Colonic mucosa (tissue), 4 donors: ENCODE results near the gene RPTOR. TPM values are rescaled to one million over a fixed set of nuclear protein-coding genes. Genes with fewer than 3 reads are reported as not detected.
"Not testable (repeated sequence)": the region's sequence is repeated elsewhere in the genome, so short reads cannot be mapped to it uniquely, and the experiment has no call there.

Experiments used
- DNase-seq: peaks from one replicate; pipeline ENCODE4 v3.0.0-alpha.2; 2020
- H3K27ac ChIP-seq: fragments of 200-600 bp; one replicate; pipeline ENCODE4 v1.8.0; 2021
- H3K27me3 ChIP-seq: fragments of 200-600 bp; one replicate; pipeline ENCODE4 v1.8.0; 2021
- H3K36me3 ChIP-seq: fragments of 200-600 bp; one replicate; pipeline ENCODE4 v1.8.0; 2021
- H3K4me1 ChIP-seq: fragments of 200-600 bp; one replicate; pipeline ENCODE4 v1.8.0; 2021; ENCODE audit warnings: mild to moderate bottlenecking
- H3K4me3 ChIP-seq: fragments of 200-600 bp; one replicate; pipeline ENCODE4 v1.8.0; 2021
- H3K9ac ChIP-seq, 2 donors: one replicate each; pipeline ENCODE4 v1.7.0; 2013; ENCODE audit warnings: control low read depth in 2 of 2, low read depth in 2 of 2, low read length in 2 of 2
- H3K9me3 ChIP-seq: fragments of 200-600 bp; one replicate; pipeline ENCODE4 v1.8.0; 2021
- intact Hi-C: fragments of 100-400 bp; cut with DNase I; formaldehyde crosslinking; loops from one replicate; pipeline ENCODE4 v1.14.1; 2022
- total RNA-seq, 2 donors: library from RNA; stranded (reverse); fragmentation: NEBNext Ultra II Directional in 1 of 2; extraction: Animal tissue kit (Norgen Biotek cat#: 25700) in 1 of 2; gene quantifications; one replicate each; pipeline ENCODE4 v1.2.1, GENCODE V29; 2021
- TF ChIP-seq, protein P1 (sequence below): fragments of 200-600 bp; IDR thresholded peaks from one replicate; pipeline ENCODE4 v1.8.0; 2022; ENCODE audit warnings: antibody characterized with exemption, mild to moderate bottlenecking
- donor health status: healthy.
- donor health status: DM: no; HTN: no; CAD: no.
- donor health status: DM: no; HTN: no; CAD: no.

The RPTOR gene
- total RNA-seq, 2 donors from 2014 or later, result 21.2 to 39.6 TPM

DNA sequence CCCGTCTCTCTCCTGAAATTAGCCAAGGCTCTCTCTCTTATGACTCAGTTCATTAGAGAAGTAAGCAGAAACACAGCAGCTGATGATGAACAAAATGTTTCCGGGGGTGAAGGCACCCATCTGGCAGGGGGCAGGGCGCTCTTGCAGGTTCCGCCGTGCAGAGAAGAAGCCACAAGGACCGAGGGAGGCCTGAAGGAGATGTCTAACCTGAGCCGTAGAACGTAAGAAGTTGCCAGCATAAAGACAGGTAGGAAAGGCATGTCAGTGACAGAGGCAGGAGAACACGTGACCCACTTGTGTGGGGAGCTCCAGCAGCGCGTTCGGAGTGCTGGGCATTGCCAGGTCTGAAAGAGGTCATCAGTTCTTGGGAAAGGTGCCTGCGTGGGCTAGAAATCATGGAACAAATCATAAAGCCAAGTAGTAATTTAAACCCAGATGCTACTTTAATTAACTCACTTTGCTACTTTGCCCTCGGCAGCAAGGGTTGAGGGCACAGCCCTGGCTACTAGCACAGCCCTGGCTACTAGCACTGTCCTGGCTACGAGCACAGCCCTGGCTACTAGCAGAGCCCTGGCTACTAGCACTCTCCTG lies 198.6 kb downstream of the RPTOR start:
- Histone ChIP-seq H3K9me3 (no peaks in the 10 kb centered on the region), H3K27me3 (no peaks in the 10 kb centered on the region), H3K36me3 (no peaks in the 10 kb centered on the region), H3K4me3 (no peak overlapping the region), H3K9ac (no peak overlapping the region), H3K27ac (no peak overlapping the region), H3K4me1 (no peaks in the 10 kb centered on the region)
- DNase-seq, result no peak
- TF ChIP-seq, protein P1, sequence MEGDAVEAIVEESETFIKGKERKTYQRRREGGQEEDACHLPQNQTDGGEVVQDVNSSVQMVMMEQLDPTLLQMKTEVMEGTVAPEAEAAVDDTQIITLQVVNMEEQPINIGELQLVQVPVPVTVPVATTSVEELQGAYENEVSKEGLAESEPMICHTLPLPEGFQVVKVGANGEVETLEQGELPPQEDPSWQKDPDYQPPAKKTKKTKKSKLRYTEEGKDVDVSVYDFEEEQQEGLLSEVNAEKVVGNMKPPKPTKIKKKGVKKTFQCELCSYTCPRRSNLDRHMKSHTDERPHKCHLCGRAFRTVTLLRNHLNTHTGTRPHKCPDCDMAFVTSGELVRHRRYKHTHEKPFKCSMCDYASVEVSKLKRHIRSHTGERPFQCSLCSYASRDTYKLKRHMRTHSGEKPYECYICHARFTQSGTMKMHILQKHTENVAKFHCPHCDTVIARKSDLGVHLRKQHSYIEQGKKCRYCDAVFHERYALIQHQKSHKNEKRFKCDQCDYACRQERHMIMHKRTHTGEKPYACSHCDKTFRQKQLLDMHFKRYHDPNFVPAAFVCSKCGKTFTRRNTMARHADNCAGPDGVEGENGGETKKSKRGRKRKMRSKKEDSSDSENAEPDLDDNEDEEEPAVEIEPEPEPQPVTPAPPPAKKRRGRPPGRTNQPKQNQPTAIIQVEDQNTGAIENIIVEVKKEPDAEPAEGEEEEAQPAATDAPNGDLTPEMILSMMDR, result no peak
- intact Hi-C loops, result no loop called here

DNA sequence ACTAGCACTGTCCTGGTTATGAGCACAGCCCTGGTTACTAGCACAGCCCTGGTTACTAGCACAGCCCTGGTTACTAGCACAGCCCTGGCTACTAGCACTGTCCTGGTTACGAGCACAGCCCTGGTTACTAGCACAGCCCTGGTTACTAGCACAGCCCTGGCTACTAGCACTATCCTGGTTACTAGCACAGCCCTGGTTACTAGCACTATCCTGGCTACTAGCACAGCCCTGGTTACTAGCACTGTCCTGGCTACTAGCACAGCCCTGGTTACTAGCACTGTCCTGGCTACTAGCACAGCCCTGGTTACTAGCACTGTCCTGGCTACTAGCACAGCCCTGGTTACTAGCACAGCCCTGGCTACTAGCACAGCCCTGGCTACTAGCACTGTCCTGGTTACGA lies 199.3 kb downstream of the RPTOR start:
- H3K27me3 ChIP-seq, H3K4me1 ChIP-seq, intact Hi-C loops, H3K36me3 ChIP-seq, H3K9ac ChIP-seq, H3K4me3 ChIP-seq, H3K9me3 ChIP-seq, H3K27ac ChIP-seq, DNase-seq: not testable (repeated sequence)

DNA sequence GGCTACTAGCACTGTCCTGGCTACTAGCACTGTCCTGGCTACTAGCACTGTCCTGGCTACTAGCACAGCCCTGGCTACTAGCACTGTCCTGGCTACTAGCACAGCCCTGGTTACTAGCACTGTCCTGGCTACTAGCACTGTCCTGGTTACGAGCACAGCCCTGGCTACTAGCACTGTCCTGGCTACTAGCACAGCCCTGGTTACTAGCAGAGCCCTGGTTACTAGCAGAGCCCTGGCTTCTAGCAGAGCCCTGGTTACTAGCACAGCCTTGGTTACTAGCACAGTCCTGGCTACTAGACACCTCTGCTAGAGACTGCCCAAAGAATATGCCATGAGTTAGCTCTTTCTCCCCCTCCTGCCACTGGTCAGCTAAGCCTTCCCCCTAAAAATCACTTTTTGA lies 200.1 kb downstream of the RPTOR start:
- DNase-seq, H3K4me1 ChIP-seq, H3K27me3 ChIP-seq, H3K4me3 ChIP-seq, H3K36me3 ChIP-seq, intact Hi-C loops, H3K9ac ChIP-seq, H3K27ac ChIP-seq, H3K9me3 ChIP-seq: not testable (repeated sequence)

DNA sequence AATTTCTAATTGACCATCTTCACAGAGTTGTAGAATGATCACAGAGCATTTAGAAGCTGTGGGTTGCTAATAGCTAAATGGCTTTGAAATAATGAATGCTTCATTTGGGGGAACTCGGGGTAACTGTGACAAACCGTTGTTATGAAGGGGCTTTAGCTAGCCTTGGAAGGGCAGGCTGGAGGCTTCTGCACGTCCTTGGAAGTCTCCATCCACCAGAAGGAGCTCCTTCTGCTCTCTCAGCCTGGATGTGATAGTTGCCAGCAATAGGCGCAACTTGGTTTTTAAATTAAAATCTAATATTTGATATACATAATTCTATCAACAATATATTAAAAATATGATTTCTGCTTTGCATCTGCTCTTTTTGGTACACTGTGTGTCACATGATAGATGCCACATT lies 200.5 kb downstream of the RPTOR start:
- TF ChIP-seq, protein P1, result no peak
- Histone ChIP-seq H3K4me3 (no peak overlapping the region), H3K36me3 (no peaks in the 10 kb centered on the region), H3K4me1 (no peaks in the 10 kb centered on the region), H3K27ac (no peak overlapping the region), H3K27me3 (no peaks in the 10 kb centered on the region), H3K9me3 (no peaks in the 10 kb centered on the region), H3K9ac (no peak overlapping the region)
- DNase-seq, result no peak
- intact Hi-C loops, result no loop called here

DNA sequence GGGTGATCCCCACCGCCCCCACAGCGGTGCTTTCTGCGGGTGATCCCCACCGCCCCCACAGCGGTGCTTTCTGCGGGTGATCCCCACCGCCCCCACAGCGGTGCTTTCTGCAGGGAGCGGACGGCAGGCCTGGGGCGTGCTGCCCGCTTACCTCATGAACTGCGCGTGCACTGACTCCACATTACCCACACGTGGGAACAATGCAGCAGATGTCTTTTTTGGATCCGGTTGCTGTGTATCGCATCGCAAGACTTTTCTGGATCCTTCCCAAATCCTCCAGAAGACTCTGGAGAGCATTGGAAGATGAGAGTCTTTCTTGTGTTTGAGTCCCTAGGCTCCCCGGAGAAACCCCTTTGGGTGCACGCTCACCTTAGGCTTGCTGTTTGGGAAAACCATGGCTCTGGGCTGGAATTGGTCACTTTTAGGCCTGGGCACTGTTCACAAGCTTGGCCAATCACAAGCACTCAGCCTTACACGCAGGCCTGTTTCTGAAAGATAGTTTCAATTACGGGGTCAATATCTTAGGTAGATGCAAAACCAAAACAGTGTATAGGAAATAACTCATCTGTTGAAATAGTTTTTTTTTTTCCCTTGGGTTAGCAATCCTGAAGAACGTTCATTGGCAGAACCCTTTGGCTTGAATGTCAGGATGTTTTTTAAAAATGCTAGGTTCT lies 201.8 kb downstream of the RPTOR start:
- Histone ChIP-seq H3K9me3 (no peaks in the 10 kb centered on the region), H3K27ac (no peak overlapping the region), H3K4me1 (no peaks in the 10 kb centered on the region), H3K27me3 (no peaks in the 10 kb centered on the region), H3K9ac (no peak overlapping the region), H3K4me3 (no peak overlapping the region), H3K36me3 (no peaks in the 10 kb centered on the region)
- no peak for DNase-seq
- intact Hi-C loops, result no loop called here
- TF ChIP-seq, protein P1, result no peak

DNA sequence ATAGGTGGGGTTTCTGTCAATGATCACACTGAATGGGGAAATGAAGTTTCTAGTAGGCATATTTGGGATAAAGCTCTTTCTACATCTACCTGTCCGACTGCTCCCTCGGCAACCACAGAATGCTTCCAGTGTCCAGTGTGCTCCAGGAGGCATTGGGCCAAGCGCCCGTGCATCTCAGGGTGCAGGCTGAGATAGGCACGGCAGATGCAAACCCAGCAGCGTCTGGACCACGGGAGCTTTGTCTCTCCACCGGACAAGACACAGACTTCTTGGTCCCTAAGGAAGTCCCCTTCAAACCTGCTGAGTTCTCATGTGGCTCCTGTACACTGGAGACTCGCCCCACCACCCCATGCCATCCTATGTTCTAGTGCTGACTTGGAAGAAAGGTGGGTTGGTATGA lies 202.8 kb downstream of the RPTOR start:
- TF ChIP-seq, protein P1, result no peak
- intact Hi-C loops, result no loop called here
- DNase-seq, result no peak
- Histone ChIP-seq H3K27me3 (no peaks in the 10 kb centered on the region), H3K9ac (no peak overlapping the region), H3K4me1 (no peaks in the 10 kb centered on the region), H3K27ac (no peak overlapping the region), H3K4me3 (no peak overlapping the region), H3K9me3 (no peaks in the 10 kb centered on the region), H3K36me3 (no peaks in the 10 kb centered on the region)
